Measurements from ENCODE around the gene CALY.

GRCh38 chr10:133357285-133358161, 20.8 kb upstream of the CALY start, which contains the start of gene FUOM:
- TF ChIP-seq CTCF (IDR thresholded peaks at IDR 0.05) (no peak), POLR2A (IDR thresholded peaks at IDR 0.05) (peak in 1 of 3 donors; percentile 40)
